HG03103 (cell line): Measurements from ENCODE around the gene XRN2.

Experiments used
- ATAC-seq: cut with Tn5 transposase; IDR thresholded peaks from one replicate; pipeline ENCODE4 v1.9.1; 2021; ENCODE audit warnings: low read depth; ENCODE audit not compliant: unreplicated experiment

Gene XRN2, protein sequence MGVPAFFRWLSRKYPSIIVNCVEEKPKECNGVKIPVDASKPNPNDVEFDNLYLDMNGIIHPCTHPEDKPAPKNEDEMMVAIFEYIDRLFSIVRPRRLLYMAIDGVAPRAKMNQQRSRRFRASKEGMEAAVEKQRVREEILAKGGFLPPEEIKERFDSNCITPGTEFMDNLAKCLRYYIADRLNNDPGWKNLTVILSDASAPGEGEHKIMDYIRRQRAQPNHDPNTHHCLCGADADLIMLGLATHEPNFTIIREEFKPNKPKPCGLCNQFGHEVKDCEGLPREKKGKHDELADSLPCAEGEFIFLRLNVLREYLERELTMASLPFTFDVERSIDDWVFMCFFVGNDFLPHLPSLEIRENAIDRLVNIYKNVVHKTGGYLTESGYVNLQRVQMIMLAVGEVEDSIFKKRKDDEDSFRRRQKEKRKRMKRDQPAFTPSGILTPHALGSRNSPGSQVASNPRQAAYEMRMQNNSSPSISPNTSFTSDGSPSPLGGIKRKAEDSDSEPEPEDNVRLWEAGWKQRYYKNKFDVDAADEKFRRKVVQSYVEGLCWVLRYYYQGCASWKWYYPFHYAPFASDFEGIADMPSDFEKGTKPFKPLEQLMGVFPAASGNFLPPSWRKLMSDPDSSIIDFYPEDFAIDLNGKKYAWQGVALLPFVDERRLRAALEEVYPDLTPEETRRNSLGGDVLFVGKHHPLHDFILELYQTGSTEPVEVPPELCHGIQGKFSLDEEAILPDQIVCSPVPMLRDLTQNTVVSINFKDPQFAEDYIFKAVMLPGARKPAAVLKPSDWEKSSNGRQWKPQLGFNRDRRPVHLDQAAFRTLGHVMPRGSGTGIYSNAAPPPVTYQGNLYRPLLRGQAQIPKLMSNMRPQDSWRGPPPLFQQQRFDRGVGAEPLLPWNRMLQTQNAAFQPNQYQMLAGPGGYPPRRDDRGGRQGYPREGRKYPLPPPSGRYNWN

GRCh38 chr20:21303061-21303871, at the start of gene XRN2:
XRN2 (plus strand) TSS chr20:21303331; CDS start chr20:21303399, 68 bp downstream.
- peak; percentile 90 for ATAC-seq

GRCh38 chr20:21257192-21257591, 45.9 kb upstream of the XRN2 start:
- no peak for ATAC-seq

GRCh38 chr20:21258411-21258810, 44.7 kb upstream of the XRN2 start:
- ATAC-seq, result no peak

DNA sequence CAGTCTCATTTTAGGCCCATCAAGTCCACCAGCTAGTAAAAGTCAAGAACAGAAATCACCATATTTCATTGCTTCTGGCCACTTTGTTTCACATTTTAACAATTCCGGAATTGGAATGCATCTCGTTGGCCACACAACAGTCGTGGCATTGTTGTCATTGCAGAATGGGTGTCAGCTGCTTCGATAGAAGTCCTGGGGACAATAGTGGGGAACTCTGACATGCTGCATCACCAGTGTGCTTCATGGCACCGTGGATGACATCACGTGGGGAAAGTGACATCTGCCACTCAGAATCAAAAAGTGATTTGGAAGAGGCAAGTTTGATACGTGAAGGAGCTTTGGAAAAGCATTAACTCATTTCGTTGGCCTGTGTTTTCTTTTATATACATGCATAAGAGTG, 43.8 kb upstream of the XRN2 start:
- no peak for ATAC-seq

DNA sequence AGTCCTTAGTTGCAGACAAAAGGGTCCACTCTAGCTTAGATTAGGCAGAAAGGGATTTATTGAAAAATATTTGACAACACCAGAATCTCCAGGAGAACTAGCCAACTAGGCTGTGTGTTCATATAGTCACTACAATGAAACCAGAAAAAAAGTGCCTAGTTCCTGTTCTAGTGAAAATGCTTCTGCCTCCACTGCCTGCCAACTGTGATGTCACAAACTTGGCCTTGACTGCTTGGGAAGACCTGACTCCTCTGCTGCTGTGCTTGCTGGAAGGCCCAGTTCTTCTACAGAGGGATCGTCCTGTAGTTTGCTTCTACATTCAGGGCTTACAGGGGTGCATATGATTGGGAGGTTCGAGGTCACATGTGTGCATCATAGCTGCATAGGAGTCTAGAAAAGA, 40.3 kb upstream of the XRN2 start:
- no peak for ATAC-seq

DNA sequence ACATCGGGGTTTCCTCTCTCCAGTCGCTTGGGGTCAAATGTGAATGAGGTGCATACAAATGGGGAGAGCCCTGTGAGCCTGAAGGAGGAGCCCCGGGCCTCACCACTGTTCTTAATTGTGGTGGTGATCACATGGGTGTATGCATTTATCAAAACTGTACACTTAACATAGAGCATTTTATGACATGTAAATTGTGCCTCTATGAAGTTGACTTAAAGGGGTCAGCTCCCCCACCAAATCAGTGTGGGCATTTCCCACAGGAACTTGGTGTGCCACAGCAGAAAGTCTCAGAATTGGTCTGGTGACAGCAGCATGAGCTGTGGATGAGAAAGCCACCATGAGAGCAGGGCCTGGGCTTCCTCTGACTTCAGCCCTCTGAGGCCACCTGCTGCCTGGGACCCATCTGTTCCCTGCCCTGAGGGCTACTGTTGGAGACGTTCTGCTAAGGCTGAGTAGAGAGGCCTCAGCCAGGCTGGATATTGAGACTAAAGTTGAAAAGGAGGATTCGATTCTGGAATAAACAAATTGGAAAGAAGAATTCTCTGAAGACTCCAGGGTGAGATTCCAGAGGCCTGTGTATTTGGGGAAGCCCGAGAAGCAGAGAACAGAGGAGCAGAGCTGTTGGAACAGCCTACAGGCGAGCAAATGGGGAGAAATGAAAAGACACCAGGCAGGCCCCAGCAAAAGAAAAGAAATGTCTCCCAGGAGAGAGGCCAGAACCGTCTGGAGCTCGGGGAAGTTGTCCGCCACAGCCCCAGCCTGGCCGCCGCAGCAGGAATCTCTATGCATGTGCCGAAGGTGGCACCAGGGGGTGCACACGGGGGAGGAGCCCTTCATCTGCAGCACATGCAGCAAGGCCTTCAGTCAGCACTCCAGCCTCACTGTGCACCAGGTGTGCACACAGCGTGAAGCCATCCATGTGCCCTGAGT, 37.6 kb upstream of the XRN2 start:
- no peak for ATAC-seq

DNA sequence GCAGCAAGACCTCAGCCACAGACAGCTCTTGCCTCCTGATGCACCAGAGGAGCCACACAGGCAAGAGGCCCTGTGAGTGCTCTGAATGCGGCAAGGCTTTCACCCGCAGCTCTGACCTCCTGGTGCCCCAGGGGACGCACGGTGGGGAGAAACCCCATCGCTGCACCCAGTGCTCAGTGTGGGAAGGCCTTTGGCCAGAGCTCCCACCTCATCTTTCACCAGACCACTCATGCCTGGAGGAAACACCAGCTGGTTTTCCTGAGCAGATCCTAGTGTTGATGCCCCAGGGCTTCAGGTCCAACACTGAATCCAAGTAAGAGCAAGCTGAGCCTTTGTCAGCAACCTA, 37.0 kb upstream of the XRN2 start:
- no peak for ATAC-seq

- ATAC-seq, result no peak
These were observed 33.4 kb upstream of the XRN2 start for GRCh38 chr20:21269772-21270171.

DNA sequence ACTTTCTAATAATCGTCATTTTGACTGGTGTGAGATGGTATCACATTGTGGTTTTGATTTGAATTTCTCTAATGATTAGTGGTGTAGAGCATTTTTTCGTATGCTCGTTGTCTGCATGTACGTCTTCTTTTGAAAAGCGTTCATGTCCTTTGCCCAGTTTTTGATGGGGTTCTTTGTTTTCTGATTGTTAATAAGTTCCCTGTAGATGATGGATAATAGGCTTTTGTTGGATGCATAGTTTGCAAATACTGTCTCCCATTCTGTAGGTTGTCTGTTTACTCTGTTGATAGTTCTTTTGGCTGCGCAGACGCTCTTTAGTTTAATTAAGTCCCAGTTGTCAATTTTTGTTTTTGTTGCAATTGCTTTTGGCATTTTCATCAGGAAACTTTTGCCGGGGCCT, 32.3 kb upstream of the XRN2 start:
- ATAC-seq, result no peak

- peak; percentile 45 for ATAC-seq
These were observed 30.9 kb upstream of the XRN2 start for GRCh38 chr20:21272279-21272678.

- ATAC-seq, result peak; percentile 62
These were observed 30.5 kb upstream of the XRN2 start for GRCh38 chr20:21272679-21273078.

- ATAC-seq, result no peak
These were observed 29.3 kb upstream of the XRN2 start for GRCh38 chr20:21273755-21274386.

DNA sequence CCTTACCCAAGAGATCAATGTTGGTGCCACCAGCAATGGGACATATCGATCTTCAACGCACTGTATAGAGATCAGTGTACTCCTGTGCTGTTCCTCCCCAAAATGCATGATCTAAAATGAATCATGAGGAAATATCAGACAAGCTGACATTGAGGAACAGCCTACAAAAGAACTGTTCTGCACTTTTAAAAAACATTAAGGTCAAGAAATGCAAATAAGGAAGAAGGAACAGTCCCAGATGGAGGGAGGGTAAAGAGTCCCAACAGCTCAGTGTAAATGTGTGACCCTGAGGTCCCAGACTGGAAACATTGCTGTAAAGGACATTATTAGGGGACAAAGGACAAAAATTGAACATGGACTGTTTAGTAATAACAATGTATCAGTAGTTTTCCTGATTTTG, 24.3 kb upstream of the XRN2 start:
- no peak for ATAC-seq

- no peak for ATAC-seq
These were observed 23.2 kb upstream of the XRN2 start for GRCh38 chr20:21279706-21280521.

GRCh38 chr20:21280522-21281016, 22.6 kb upstream of the XRN2 start:
- peak; percentile 61 for ATAC-seq

GRCh38 chr20:21286775-21287174, 16.4 kb upstream of the XRN2 start:
- ATAC-seq, result no peak

- ATAC-seq, result no peak
These were observed 14.4 kb upstream of the XRN2 start for GRCh38 chr20:21288587-21289370.
